GM06990 (cell line): ENCODE data around the gene GRIA3.

Experiments
- DNase-seq: peaks from one replicate; pipeline ENCODE4 v3.0.0-alpha.2; 2011; ENCODE audit not compliant: insufficient read length; ENCODE audit errors: extremely low read depth
- H3K27me3 ChIP-seq: replicated peaks from 2 replicates; pipeline ENCODE4 v1.6.0; 2011; ENCODE audit warnings: low read length; ENCODE audit not compliant: control insufficient read depth, insufficient read depth
- H3K36me3 ChIP-seq: 2 replicates; pipeline ENCODE4 v1.5.1; 2011; ENCODE audit warnings: low read length; ENCODE audit not compliant: control insufficient read depth, insufficient read depth
- H3K4me3 ChIP-seq: replicated peaks from 2 replicates; pipeline ENCODE4 v1.5.1; 2011; ENCODE audit warnings: low read depth, mild to moderate bottlenecking, control low read depth, low read length
- CTCF ChIP-seq: IDR thresholded peaks from 2 replicates; pipeline ENCODE4 v1.5.1; 2011; ENCODE audit warnings: low read length, control low read depth, mild to moderate bottlenecking, inconsistent platforms; ENCODE audit not compliant: insufficient read depth, poor library complexity, severe bottlenecking

GRIA3 gene

GRCh38 chrX:123392921-123393320 is 208.8 kb downstream of the GRIA3 start:
- Histone ChIP-seq H3K4me3 (no peak overlapping the region), H3K27me3 (no peaks in the 10 kb centered on the region), H3K36me3 (no peaks in the 10 kb centered on the region)
- no peak for DNase-seq
- no peak for TF ChIP-seq CTCF

GRCh38 chrX:123399709-123400108 is 215.6 kb downstream of the GRIA3 start:
- Histone ChIP-seq H3K4me3 (no peak overlapping the region), H3K27me3 (no peaks in the 10 kb centered on the region), H3K36me3 (no peaks in the 10 kb centered on the region)
- no peak for TF ChIP-seq CTCF
- no peak for DNase-seq

- no peak for DNase-seq
- H3K36me3 ChIP-seq: no peaks in the 10 kb centered on the region
- no peak for TF ChIP-seq CTCF
- no peak overlapping the region for H3K4me3 ChIP-seq
- no peaks in the 10 kb centered on the region for H3K27me3 ChIP-seq
Observed at GRCh38 chrX:123405231-123405630, 221.2 kb downstream of the GRIA3 start.

GRCh38 chrX:123408821-123409737 is 225.0 kb downstream of the GRIA3 start:
- peak; percentile 64 for DNase-seq
- H3K36me3 ChIP-seq: no peaks in the 10 kb centered on the region
- TF ChIP-seq CTCF: no peak
- H3K4me3 ChIP-seq: no peak overlapping the region
- H3K27me3 ChIP-seq: no peaks in the 10 kb centered on the region

- H3K4me3 ChIP-seq: no peak overlapping the region
- TF ChIP-seq CTCF: peak; percentile 81
- no peaks in the 10 kb centered on the region for H3K27me3 ChIP-seq
- no peaks in the 10 kb centered on the region for H3K36me3 ChIP-seq
- DNase-seq: no peak
Observed at GRCh38 chrX:123422875-123423274, 238.8 kb downstream of the GRIA3 start.
